NK-92 treated with Interleukin-12 subunit alpha and Interleukin-12 subunit beta, amount 100 ng/mL, for 24 hours (cell line): ENCODE measurements around the gene KHNYN.
"Not testable (repeated sequence)": the region's sequence is repeated elsewhere in the genome, so short reads cannot be mapped to it uniquely, and the experiment has no call there.

Experiments
- DNase-seq: peaks from one replicate; lab custom pipeline; 2025; lab: John Stamatoyannopoulos, UW

KHNYN gene

DNA sequence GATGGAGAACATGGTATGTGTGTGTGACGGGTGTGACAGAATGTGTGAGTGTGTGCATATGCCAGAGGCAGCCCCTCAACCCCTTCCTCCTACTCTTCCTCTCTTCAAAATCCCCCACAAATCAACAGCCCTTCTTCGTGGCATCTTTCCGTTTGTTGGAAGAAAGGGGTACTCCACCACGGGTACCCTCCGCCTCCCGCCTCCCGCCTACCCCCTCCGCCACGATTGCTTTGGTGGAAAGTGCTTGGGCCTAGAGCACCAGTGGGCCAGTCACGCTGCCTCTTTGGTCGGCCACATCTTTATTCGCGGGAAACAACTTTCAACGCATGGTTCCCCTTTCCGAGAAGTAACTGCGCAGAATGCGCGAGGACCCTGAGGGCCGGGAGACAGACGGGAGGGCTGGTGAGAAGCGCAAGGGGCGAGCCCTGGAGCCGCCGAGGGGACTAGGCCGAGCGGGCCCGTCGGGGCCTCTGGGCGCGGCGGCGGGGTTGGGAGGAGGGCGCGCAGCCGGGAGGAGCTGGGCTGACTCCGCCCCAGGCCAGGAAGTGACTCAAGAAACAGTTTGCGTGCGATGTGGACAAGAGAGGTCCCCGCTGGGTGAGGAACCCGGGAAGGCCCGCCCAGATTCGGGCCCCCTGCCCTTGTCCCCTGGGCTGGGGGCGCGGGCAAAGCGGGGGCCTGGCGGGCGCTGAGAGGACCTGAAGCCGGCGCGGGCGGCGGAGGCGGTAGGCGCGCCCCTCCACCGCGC is at the start of gene KHNYN, which contains the start of gene CBLN3:
Gene KHNYN, plus strand, starts transcription at position 560 of the 748 bp plus-strand sequence. CDS start 777 bp downstream, outside the sequence.
Gene CBLN3, minus strand, starts transcription at position 274 of the 748 bp plus-strand sequence. CDS start 614 bp downstream, outside the sequence.
- peak; percentile 74 for DNase-seq

DNA sequence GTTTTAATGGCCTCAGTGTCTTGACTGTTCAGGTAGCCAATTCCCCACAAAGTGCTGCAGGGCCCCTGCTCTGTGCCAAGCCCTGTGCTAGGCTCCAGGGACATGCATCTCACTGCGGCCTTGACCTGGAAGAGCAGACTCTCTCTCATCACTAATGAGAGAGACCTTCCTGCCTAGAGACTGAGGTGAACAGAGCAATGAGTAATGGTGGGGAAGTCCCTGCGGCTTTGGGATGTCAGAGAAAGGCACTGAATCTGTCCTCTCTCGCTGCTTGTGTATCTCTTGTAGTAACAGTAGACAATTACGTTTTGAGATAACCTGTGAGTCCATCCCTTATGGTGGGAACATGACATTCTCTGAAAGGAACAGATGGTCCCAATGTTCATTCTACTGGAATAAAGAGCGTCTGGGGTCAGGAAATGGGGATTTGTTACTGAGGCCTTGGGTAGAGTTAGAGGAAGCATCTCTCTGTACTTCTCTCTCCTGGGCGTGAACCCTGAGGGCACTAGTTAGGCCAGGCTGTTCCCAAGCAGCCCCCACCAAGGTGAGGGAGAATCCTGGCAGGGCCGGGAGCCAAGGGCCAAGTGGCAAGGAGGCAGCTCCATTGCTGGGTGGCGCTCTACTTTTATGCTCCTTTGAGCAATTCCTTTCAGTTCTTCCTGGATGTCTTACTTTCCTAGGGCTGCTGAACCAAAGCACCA is 48.2 kb upstream of the KHNYN start:
- no peak for DNase-seq

GRCh38 chr14:24382064-24382371 is 47.7 kb upstream of the KHNYN start:
- DNase-seq: no peak

- DNase-seq: no peak
These were observed 45.6 kb upstream of the KHNYN start for GRCh38 chr14:24384169-24384568.

- DNase-seq: no peak
These were observed 44.2 kb upstream of the KHNYN start for GRCh38 chr14:24385524-24385923.

GRCh38 chr14:24387009-24387345 is 42.8 kb upstream of the KHNYN start:
- DNase-seq: no peak

GRCh38 chr14:24387579-24387978 is 42.2 kb upstream of the KHNYN start:
- DNase-seq: not testable (repeated sequence)

DNA sequence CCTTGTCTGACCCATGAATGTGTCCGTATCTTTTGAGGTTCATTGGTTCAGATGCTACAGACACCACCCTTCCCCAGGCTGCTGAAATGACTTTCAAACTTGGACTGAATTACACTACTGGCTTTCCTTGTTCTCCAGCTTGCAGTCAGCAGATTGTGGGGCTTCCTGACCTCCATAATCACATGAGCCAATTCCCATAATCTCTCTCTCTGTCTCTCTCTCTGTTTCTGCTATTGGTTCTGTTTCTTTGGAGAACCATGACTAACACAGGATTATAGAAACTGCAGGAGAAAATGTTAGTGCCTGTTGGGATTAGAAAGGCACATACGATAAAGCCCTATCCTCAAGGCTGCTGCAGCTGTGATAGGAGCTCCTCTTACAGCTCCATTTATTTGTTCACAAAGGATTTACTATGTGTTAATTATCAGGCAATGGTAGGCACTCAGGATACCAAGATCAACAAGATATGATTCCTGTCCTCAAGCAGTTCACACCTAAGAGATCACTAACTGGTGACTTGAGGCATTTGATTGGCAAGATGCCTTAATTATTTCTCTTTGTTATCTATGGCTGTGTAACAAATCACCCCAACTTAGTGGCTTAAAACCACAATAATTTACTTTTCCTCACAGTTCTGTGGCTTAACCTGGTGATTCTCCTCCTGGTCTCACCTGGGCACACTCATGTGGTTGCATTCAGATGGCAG is 41.1 kb upstream of the KHNYN start:
- no peak for DNase-seq

DNA sequence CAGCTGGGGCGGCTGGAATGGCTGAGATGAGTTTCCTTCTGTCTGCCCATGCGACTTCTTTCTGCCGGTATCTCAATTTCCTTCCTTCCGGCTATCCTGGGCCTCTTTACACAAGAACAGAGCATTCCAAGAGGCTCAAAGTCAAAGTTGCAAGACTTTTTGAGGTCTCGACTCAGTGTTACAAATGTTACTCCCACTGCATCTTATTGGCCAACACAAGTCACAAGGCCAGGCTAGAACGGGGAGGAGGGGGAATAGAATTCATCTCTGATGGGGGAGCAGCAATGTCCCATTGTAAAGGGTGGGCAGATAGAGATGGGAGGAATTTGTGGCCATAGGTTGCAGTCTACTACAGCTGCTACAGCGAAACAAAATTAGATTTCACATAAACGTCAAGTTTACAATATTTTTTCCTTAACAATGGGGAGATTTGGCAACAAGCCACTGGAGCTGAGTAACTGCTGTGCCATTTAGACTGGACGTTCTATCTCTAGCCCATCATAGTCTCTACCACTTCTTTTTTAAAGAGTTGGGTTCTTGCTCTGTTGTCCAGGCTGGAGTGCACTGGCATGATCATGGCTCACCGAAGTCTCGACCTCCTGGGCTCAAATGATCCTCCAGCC is 40.4 kb upstream of the KHNYN start:
- no peak for DNase-seq

DNA sequence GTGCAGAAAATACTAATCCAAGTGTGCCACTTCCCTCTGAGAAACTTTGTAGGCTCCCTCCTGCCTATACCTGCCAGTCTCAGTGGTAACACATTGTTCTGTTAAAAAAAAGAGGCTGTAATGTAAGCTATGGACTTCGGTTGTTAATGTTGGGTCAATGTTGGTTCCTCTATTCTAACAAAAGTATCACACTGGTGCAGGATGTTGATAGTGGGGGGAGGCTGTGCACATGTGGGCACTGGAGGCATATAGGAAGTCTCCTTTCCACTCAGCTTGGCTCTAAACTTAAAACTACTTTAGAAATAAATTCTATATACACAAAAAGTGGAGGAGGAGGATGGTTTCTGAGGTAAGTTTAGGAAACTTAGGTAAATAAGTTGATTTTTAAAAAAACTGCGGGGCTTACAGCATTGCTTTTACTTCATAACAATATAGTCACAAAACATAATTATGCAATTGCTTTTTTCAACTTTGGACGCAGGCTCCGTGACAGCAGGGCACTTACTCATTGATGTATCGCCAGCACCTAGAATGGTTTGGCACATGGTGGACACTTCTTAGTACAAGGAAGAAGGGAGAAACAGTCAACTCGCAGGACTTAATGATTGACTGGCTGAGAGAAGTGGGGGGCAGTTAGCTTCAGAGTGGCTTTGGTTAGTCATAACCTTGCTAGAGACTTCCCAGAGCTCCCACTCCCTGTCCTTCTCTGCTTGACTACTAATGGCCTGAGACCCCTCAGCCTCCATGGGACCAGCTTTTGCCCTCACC is 38.9 kb upstream of the KHNYN start:
- no peak for DNase-seq

DNA sequence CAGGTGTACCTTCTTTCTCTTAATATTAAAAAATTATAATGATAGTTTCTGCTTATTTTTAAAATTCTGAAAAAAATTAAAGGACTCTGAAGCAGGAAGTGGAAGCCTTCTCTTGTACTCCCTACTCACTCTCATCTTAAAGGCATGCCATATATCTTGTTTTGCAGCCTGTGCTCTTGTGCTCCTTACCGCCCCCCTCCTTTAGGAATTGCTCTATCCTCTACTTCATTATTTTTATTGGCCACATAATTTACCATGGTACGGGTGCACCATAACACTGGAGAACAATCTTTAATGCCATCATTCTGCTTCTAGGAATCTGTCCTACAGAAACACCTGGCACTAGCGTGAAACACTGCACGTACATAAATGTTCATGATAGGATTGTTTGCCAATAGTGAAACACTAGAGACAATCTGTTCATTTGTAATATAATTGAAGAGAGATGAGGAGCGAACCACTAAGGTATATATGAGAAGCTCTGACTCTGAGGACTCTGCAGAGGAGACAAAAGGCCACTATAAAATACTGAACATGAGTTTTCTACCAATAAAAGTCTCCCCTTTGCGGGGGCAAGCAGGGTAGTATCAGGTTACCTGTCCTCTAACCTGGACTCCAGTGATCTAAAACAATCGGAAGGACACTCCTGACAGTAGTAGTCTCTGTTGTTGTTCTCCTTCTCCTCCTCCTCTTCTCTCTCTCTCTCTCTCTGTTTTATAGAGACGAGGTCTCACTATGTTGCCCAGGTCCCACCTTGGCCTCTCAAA is 37.2 kb upstream of the KHNYN start:
- no peak for DNase-seq

- DNase-seq: no peak
These were observed 35.5 kb upstream of the KHNYN start for GRCh38 chr14:24394275-24394674.

GRCh38 chr14:24395609-24396582 is 33.9 kb upstream of the KHNYN start:
- no peak for DNase-seq

DNA sequence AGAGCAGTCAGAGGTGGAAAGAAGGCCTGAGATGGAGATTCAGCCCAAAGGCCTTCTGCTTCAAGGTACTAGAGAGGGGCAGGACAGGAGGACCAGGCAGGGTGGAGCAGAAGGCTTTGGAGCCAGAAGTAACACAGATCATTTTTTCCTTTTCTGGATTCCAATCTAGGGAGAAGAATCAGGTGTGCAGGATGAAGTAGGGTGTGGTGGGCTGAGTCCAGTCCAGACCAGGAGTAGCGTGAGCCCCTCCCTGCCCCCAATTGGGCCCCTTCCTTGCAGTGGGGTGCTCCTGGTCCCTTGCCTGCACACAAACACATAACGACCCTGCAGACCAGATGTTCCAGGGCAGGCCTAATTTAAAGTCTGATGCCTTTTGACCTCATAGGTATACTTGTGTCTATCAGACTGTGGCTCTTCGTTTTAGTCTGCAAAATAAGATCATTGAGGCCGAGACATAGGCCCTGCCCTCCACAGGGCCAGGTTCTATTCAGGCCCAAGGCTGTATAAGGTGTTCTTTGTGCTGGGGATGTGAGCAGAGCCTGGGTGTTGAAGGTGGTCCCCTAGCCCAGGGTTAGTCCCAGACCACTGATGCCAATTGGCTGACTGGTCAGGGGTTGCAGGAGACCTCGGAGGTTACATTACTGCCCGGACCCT is 32.0 kb upstream of the KHNYN start:
- DNase-seq: no peak

DNA sequence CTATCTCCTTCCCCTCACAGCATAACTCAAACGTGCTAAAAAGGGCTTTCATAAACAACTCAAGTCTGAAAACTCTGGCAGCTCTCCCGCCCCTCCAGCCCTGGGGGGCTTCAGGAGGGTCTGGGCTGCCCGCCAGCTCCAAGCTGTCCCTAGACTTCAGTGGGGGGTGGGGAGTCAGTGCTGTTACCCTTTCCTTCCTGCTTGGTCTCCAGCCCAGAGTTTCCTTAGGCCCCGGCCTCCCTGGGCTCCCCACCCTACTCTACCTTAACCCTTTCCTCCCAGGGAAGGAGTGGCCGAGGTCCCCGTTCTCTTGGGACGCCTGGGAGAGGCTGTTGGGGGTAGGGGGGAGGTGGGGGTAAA is 31.5 kb upstream of the KHNYN start:
- no peak for DNase-seq

DNA sequence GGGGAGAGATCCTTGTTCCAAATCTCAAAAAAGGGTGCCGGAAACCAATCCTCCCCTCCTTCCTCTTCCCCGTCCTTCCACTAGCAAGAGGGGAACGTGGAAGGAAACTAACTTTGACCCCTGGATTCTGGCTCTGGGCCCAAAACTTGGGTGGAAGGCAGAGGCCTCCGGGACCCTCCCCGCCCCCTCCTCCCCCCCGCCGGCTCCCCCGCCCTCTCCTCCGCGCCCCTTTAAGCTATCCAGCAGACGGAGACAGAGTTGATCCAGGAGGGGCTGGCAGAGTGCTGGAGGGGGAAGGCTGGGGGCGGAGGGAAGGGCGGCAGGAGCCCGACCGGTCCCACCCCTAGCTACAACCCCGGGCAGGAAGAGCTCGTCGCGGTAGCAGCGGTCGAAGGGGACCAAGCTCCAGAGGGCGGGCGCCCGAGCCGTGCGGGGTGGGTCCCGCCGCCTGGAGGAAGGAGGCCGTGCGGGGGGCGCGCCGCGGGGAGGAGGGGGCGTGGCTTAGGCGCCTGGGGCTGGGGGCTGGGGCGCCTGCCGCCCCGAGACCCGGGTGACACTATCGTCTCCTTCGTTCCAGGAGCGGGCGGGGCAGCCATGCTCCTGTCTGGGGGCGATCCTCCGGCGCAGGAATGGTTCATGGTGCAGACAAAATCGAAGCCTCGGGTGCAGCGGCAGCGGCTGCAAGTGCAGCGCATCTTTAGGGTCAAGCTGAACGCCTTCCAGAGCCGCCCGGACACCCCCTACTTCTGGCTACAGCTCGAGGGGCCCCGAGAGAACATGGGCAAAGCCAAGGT is 30.9 kb upstream of the KHNYN start, which contains the start of gene NYNRIN:
Gene NYNRIN, plus strand, starts transcription at position 351 of the 794 bp plus-strand sequence. Its CDS starts 244 bp downstream, at position 595.
- DNase-seq: no peak

- DNase-seq: no peak
These were observed 30.3 kb upstream of the KHNYN start for GRCh38 chr14:24399447-24399822.

GRCh38 chr14:24399999-24400718 is 29.6 kb upstream of the KHNYN start:
- DNase-seq: no peak
